Endodermal cell (in vitro differentiated cells): ENCODE results near the gene IPO11. TPM values are rescaled to one million over a fixed set of nuclear protein-coding genes. Genes with fewer than 3 reads are reported as not detected.

Experiments used
- DNase-seq: peaks from one replicate; pipeline ENCODE4 v3.0.0-alpha.2; 2017
- H3K27ac ChIP-seq: 2 replicates; pipeline ENCODE4 v1.5.1; 2013; ENCODE audit warnings: mild to moderate bottlenecking, low read depth, low read length, moderate library complexity
- H3K27me3 ChIP-seq: 2 replicates; pipeline ENCODE4 v1.6.1; 2013; ENCODE audit warnings: mild to moderate bottlenecking, low read length, moderate library complexity; ENCODE audit not compliant: insufficient read depth, control insufficient read depth, poor library complexity, severe bottlenecking
- H3K36me3 ChIP-seq: 2 replicates; pipeline ENCODE4 v1.7.0; 2013; ENCODE audit warnings: mild to moderate bottlenecking, low read length, moderate library complexity; ENCODE audit not compliant: control insufficient read depth, insufficient read depth
- H3K4me1 ChIP-seq: one replicate; pipeline ENCODE4 v1.7.0; 2013; ENCODE audit warnings: low read length; ENCODE audit not compliant: control insufficient read depth, insufficient read depth
- H3K4me3 ChIP-seq: 2 replicates; pipeline ENCODE4 v1.5.1; 2013; ENCODE audit warnings: mild to moderate bottlenecking, low read length, moderate library complexity
- H3K9ac ChIP-seq: 2 replicates; pipeline ENCODE4 v1.6.1; 2013; ENCODE audit warnings: mild to moderate bottlenecking, low read length, moderate library complexity; ENCODE audit not compliant: poor library complexity, severe bottlenecking; ENCODE audit errors: extremely low read depth
- H3K9me3 ChIP-seq: 2 replicates; pipeline ENCODE4 v1.6.1; 2013; ENCODE audit warnings: mild to moderate bottlenecking, low read length, moderate library complexity; ENCODE audit not compliant: control insufficient read depth
- H3K27ac Mint-ChIP-seq: 2 replicates; pipeline ENCODE4 v1.8.0; 2020; ENCODE audit warnings: mixed read lengths
- H3K27me3 Mint-ChIP-seq: 2 replicates; pipeline ENCODE4 v1.8.0; 2021; ENCODE audit warnings: mild to moderate bottlenecking, mixed read lengths; ENCODE audit not compliant: insufficient read depth
- H3K36me3 Mint-ChIP-seq: 2 replicates; pipeline ENCODE4 v1.8.0; 2020; ENCODE audit warnings: low read depth, mixed read lengths
- H3K4me1 Mint-ChIP-seq: 2 replicates; pipeline ENCODE4 v1.8.0; 2020; ENCODE audit warnings: mixed read lengths
- H3K4me3 Mint-ChIP-seq: 2 replicates; pipeline ENCODE4 v1.8.0; 2020; ENCODE audit warnings: mild to moderate bottlenecking, moderate library complexity, mixed read lengths
- H3K9me3 Mint-ChIP-seq: 2 replicates; pipeline ENCODE4 v1.8.0; 2020; ENCODE audit warnings: mild to moderate bottlenecking, mixed read lengths
- CTCF ChIP-seq: fragments of 200-600 bp; sonication (generic); conservative IDR thresholded peaks from 2 replicates; pipeline ENCODE4 v1.5.0; 2021; ENCODE audit warnings: antibody characterized with exemption, mild to moderate bottlenecking
- WGBS, 2 experiments: methylation state at CpG; one replicate each; pipeline versions ENCODE4 v1.1.5 to v1.1.7; 2013; ENCODE audit warnings: missing lambda C conversion rate in 2 of 2, mixed read lengths in 1 of 2; ENCODE audit not compliant: insufficient coverage in 1 of 2, insufficient read length in 1 of 2; 5-methylcytosine and 5-hydroxymethylcytosine counted together
- total RNA-seq, 2 donors: library from RNA; stranded (reverse); fragmentation: NEBNext Ultra II Directional in 1 of 2; extraction: Animal tissue kit (Norgen Biotek cat#: 25700) in 1 of 2; gene quantifications; 2 replicates in 1 of 2; 3 replicates in 1 of 2; pipeline ENCODE4 v1.2.1, GENCODE V29; 2021

Gene IPO11
- total RNA-seq, 2 donors from 2014 or later = 51.6 to 55.8 TPM

GRCh38 chr5:62568800-62569432 lies 156.4 kb downstream of the IPO11 start:
- Mint-ChIP-seq H3K4me3 (no peak overlapping the region), H3K27me3 (no peaks in the 10 kb centered on the region), H3K27ac (peak overlapping the region; percentile 59), H3K36me3 (peaks cover 37% of the 10 kb centered on the region), H3K9me3 (peaks cover 30% of the 10 kb centered on the region), H3K4me1 (peaks cover 7% of the 10 kb centered on the region)
- Histone ChIP-seq H3K27me3 (no peaks in the 10 kb centered on the region), H3K4me3 (no peak overlapping the region), H3K9me3 (peaks cover 27% of the 10 kb centered on the region), H3K36me3 (peaks cover 21% of the 10 kb centered on the region), H3K27ac (no peak overlapping the region), H3K4me1 (no peaks in the 10 kb centered on the region), H3K9ac (no peak overlapping the region)
- WGBS, 2 experiments = 100% methylated on average over 1 of the region's 2 CpGs; no CpG with 5 or more reads in 1 of the 2 experiments
- no peak for TF ChIP-seq CTCF
- DNase-seq = peak; percentile 52

- Mint-ChIP-seq H3K4me1 (peaks cover 12% of the 10 kb centered on the region), H3K27ac (peak overlapping the region; percentile 59)
- WGBS, 2 experiments = 94% methylated on average over 1 of the region's 1 CpG; no CpG with 5 or more reads in 1 of the 2 experiments
These were observed 156.9 kb downstream of the IPO11 start for GRCh38 chr5:62569470-62569869.

GRCh38 chr5:62572918-62573514 lies 160.5 kb downstream of the IPO11 start:
- 99 to 100% methylated on average over 3 to 9 of the region's 9 CpGs for WGBS, 2 experiments
- no peak overlapping the region for H3K27ac Mint-ChIP-seq
- DNase-seq = no peak

More at GRCh38 chr5:62569470-62569869, 156.9 kb downstream of the IPO11 start:
- Histone ChIP-seq H3K27ac (no peak overlapping the region), H3K4me3 (no peak overlapping the region), H3K9ac (no peak overlapping the region), H3K36me3 (peaks cover 21% of the 10 kb centered on the region), H3K27me3 (no peaks in the 10 kb centered on the region), H3K4me1 (no peaks in the 10 kb centered on the region), H3K9me3 (peaks cover 27% of the 10 kb centered on the region)
- Mint-ChIP-seq H3K9me3 (peaks cover 30% of the 10 kb centered on the region), H3K4me3 (no peak overlapping the region), H3K27me3 (no peaks in the 10 kb centered on the region), H3K36me3 (peaks cover 37% of the 10 kb centered on the region)
- TF ChIP-seq CTCF = no peak
- DNase-seq = no peak

More at GRCh38 chr5:62572918-62573514, 160.5 kb downstream of the IPO11 start:
- peaks cover 5% of the 10 kb centered on the region for H3K9me3 Mint-ChIP-seq
- H3K4me1 Mint-ChIP-seq = peaks cover 14% of the 10 kb centered on the region
- H3K27me3 ChIP-seq = no peaks in the 10 kb centered on the region
- H3K4me1 ChIP-seq = no peaks in the 10 kb centered on the region
- no peak overlapping the region for H3K4me3 ChIP-seq
- no peak overlapping the region for H3K27ac ChIP-seq
- H3K27me3 Mint-ChIP-seq = no peaks in the 10 kb centered on the region
- H3K9me3 ChIP-seq = peaks cover 3% of the 10 kb centered on the region
- H3K36me3 Mint-ChIP-seq = peaks cover 8% of the 10 kb centered on the region
- no peak for TF ChIP-seq CTCF
- no peak overlapping the region for H3K9ac ChIP-seq
- H3K4me3 Mint-ChIP-seq = no peak overlapping the region
- no peaks in the 10 kb centered on the region for H3K36me3 ChIP-seq
